NT2/D1 (cell line): Measurements from ENCODE around the gene TSEN34.

Source experiments
- DNase-seq: peaks from one replicate; pipeline ENCODE4 v3.0.0-alpha.2; 2011; ENCODE audit warnings: low read depth, low spot score
- H3K27me3 ChIP-seq: 2 replicates; pipeline ENCODE4 v1.6.0; 2011; ENCODE audit warnings: mild to moderate bottlenecking; ENCODE audit not compliant: insufficient read length, insufficient read depth
- H3K36me3 ChIP-seq: 2 replicates; pipeline ENCODE4 v1.6.1; 2011; ENCODE audit warnings: mild to moderate bottlenecking, low read length, mixed read lengths; ENCODE audit not compliant: insufficient read depth, insufficient read length
- H3K4me1 ChIP-seq: 2 replicates; pipeline ENCODE4 v1.5.1; 2011; ENCODE audit not compliant: insufficient read depth, insufficient read length
- H3K4me3 ChIP-seq: 2 replicates; pipeline ENCODE4 v1.5.1; 2011; ENCODE audit warnings: low read depth; ENCODE audit not compliant: insufficient read length
- H3K9ac ChIP-seq: 2 replicates; pipeline ENCODE4 v1.6.0; 2011; ENCODE audit warnings: low read depth; ENCODE audit not compliant: insufficient read length
- H3K9me3 ChIP-seq: 2 replicates; pipeline ENCODE4 v1.5.1; 2011; ENCODE audit warnings: mild to moderate bottlenecking, low read length; ENCODE audit not compliant: insufficient read depth
- SUZ12 ChIP-seq: IDR thresholded peaks from 2 replicates; pipeline ENCODE4 v1.6.1; 2011; ENCODE audit not compliant: insufficient read length, insufficient read depth; ENCODE audit errors: extremely low read depth
- YY1 ChIP-seq: IDR thresholded peaks from 2 replicates; pipeline ENCODE4 v1.6.1; 2011; ENCODE audit not compliant: insufficient read length, insufficient read depth
- ZNF274 ChIP-seq: IDR thresholded peaks from 2 replicates; pipeline ENCODE4 v1.6.1; 2011; ENCODE audit warnings: mild to moderate bottlenecking, low read depth, low read length

TSEN34 gene

GRCh38 chr19:54183431-54183830, 7.7 kb upstream of the TSEN34 start:
- TF ChIP-seq YY1 (no peak), ZNF274 (no peak), SUZ12 (no peak)
- Histone ChIP-seq H3K9me3 (no peaks in the 10 kb centered on the region), H3K27me3 (no peaks in the 10 kb centered on the region), H3K36me3 (peaks cover 67% of the 10 kb centered on the region), H3K9ac (peak overlapping the region; percentile 21), H3K4me3 (no peak overlapping the region), H3K4me1 (peaks cover 9% of the 10 kb centered on the region)
- no peak for DNase-seq

- no peak for DNase-seq
- Histone ChIP-seq H3K9me3 (no peaks in the 10 kb centered on the region), H3K9ac (no peak overlapping the region), H3K4me1 (no peaks in the 10 kb centered on the region), H3K36me3 (peaks cover 41% of the 10 kb centered on the region), H3K4me3 (no peak overlapping the region), H3K27me3 (no peaks in the 10 kb centered on the region)
- TF ChIP-seq ZNF274 (no peak), YY1 (no peak), SUZ12 (no peak)
Observed at GRCh38 chr19:54186351-54186750, 4.8 kb upstream of the TSEN34 start.

- no peak for DNase-seq
- H3K4me1 ChIP-seq: no peaks in the 10 kb centered on the region
- H3K9me3 ChIP-seq: no peaks in the 10 kb centered on the region
- peak overlapping the region; percentile 50 for H3K9ac ChIP-seq
- no peaks in the 10 kb centered on the region for H3K27me3 ChIP-seq
- H3K36me3 ChIP-seq: peaks cover 40% of the 10 kb centered on the region
- TF ChIP-seq YY1 (no peak), SUZ12 (no peak), ZNF274 (no peak)
- no peak overlapping the region for H3K4me3 ChIP-seq
Observed at GRCh38 chr19:54186934-54187381, 4.2 kb upstream of the TSEN34 start.

GRCh38 chr19:54188215-54188871, 2.8 kb upstream of the TSEN34 start:
- no peak for TF ChIP-seq ZNF274
- TF ChIP-seq SUZ12: no peak
- no peak for TF ChIP-seq YY1
- DNase-seq: no peak

GRCh38 chr19:54189145-54189734, 1.9 kb upstream of the TSEN34 start, which contains the start of gene MBOAT7:
TSS of gene MBOAT7 (minus strand) at chr19:54189580. CDS start at chr19:54188508, 1,072 bp downstream.
- Histone ChIP-seq H3K4me3 (peak within 1 kb of the TSS; percentile 71), H3K36me3 (peaks cover 44% of the 10 kb centered on the region), H3K4me1 (no peaks in the 10 kb centered on the region), H3K27me3 (no peaks in the 10 kb centered on the region), H3K9me3 (no peaks in the 10 kb centered on the region), H3K9ac (peak within 1 kb of the TSS; percentile 92)
- TF ChIP-seq SUZ12 (no peak), ZNF274 (no peak), YY1 (no peak)
- no peak for DNase-seq

More at GRCh38 chr19:54188215-54188871, 2.8 kb upstream of the TSEN34 start:
- H3K36me3 ChIP-seq: peaks cover 43% of the 10 kb centered on the region
- peak overlapping the region; percentile 66 for H3K4me3 ChIP-seq
- H3K9ac ChIP-seq: peak overlapping the region; percentile 90
- H3K4me1 ChIP-seq: no peaks in the 10 kb centered on the region
- no peaks in the 10 kb centered on the region for H3K9me3 ChIP-seq
- H3K27me3 ChIP-seq: no peaks in the 10 kb centered on the region

- no peaks in the 10 kb centered on the region for H3K4me1 ChIP-seq
- no peaks in the 10 kb centered on the region for H3K27me3 ChIP-seq
- no peak for TF ChIP-seq SUZ12
- TF ChIP-seq ZNF274: no peak
- no peak for TF ChIP-seq YY1
- peak; percentile 99 for DNase-seq
- peaks cover 50% of the 10 kb centered on the region for H3K36me3 ChIP-seq
- H3K4me3 ChIP-seq: peak overlapping the region; percentile 71
- H3K9me3 ChIP-seq: no peaks in the 10 kb centered on the region
- H3K9ac ChIP-seq: peak overlapping the region; percentile 92
Observed at GRCh38 chr19:54189735-54190502, 1.2 kb upstream of the TSEN34 start.
